Measurements from ENCODE around the gene HSD11B1. TPM values are rescaled to one million over a fixed set of nuclear protein-coding genes. Genes with fewer than 3 reads are reported as not detected.

Gene HSD11B1
- total RNA-seq, 4 donors from 2014 or later, result 37.1 to 166 (median 55.9) TPM

- no peak overlapping the region for H3K4me3 ChIP-seq (ENCODE audit: low read depth, poor library complexity, severe bottlenecking)
- no peak for DNase-seq (ENCODE audit: low spot score in 2 of 2)
- intact Hi-C loops (cut with DNase I; ENCODE audit: low total_unique reads), result no loop called here
- TF ChIP-seq CTCF (IDR thresholded peaks at IDR 0.05), result no peak
- TF ChIP-seq POLR2A (IDR thresholded peaks at IDR 0.05), result no peak
- WGBS, 2 donors, result 67 to 78% methylated on average over 4 of the region's 4 CpGs
Measured at GRCh38 chr1:209685821-209686220, 18.8 kb upstream of the HSD11B1 start.

- TF ChIP-seq CTCF (IDR thresholded peaks at IDR 0.05), result no peak
- TF ChIP-seq POLR2A (IDR thresholded peaks at IDR 0.05), result no peak
- intact Hi-C loops (cut with DNase I; ENCODE audit: low total_unique reads), result no loop called here
- no peak overlapping the region for H3K4me3 ChIP-seq (ENCODE audit: low read depth, poor library complexity, severe bottlenecking)
- no peak for DNase-seq (ENCODE audit: low spot score in 2 of 2)
- 61 to 63% methylated on average over 4 of the region's 4 CpGs for WGBS, 2 donors
Measured at GRCh38 chr1:209686322-209686721, 18.3 kb upstream of the HSD11B1 start.

GRCh38 chr1:209688746-209689234 is 15.9 kb upstream of the HSD11B1 start:
- 76 to 82% methylated on average over 1 of the region's 1 CpG for WGBS, 2 donors
- no peak overlapping the region for H3K4me3 ChIP-seq (ENCODE audit: low read depth, poor library complexity, severe bottlenecking)
- TF ChIP-seq CTCF (IDR thresholded peaks at IDR 0.05) (no peak), POLR2A (IDR thresholded peaks at IDR 0.05) (no peak)
- intact Hi-C loops (cut with DNase I; ENCODE audit: low total_unique reads), result no loop called here
- DNase-seq (ENCODE audit: low spot score in 2 of 2), result no peak

GRCh38 chr1:209689477-209689876 is 15.2 kb upstream of the HSD11B1 start:
- TF ChIP-seq CTCF (IDR thresholded peaks at IDR 0.05), result no peak
- no peak for TF ChIP-seq POLR2A (IDR thresholded peaks at IDR 0.05)
- intact Hi-C loops (cut with DNase I; ENCODE audit: low total_unique reads), result no loop called here
- no peak overlapping the region for H3K4me3 ChIP-seq (ENCODE audit: low read depth, poor library complexity, severe bottlenecking)
- 56 to 58% methylated on average over 4 of the region's 4 CpGs for WGBS, 2 donors
- no peak for DNase-seq (ENCODE audit: low spot score in 2 of 2)

- intact Hi-C loops (cut with DNase I; ENCODE audit: low total_unique reads), result loop anchor here (5.0 to 10.0 kb wide), 3 partner anchors 54 to 119 kb away; no protein-coding TSS in a partner anchor
- DNase-seq (ENCODE audit: low spot score in 2 of 2), result no peak
- no peak overlapping the region for H3K4me3 ChIP-seq (ENCODE audit: low read depth, poor library complexity, severe bottlenecking)
- TF ChIP-seq POLR2A (IDR thresholded peaks at IDR 0.05) (no peak), CTCF (IDR thresholded peaks at IDR 0.05) (no peak)
- WGBS, 2 donors, result 73% methylated on average over 3 of the region's 3 CpGs
Measured at GRCh38 chr1:209691237-209691636, 13.4 kb upstream of the HSD11B1 start.

GRCh38 chr1:209692296-209692695 is 12.3 kb upstream of the HSD11B1 start:
- TF ChIP-seq POLR2A (IDR thresholded peaks at IDR 0.05) (no peak), CTCF (IDR thresholded peaks at IDR 0.05) (no peak)
- DNase-seq (ENCODE audit: low spot score in 2 of 2), result no peak
- intact Hi-C loops (cut with DNase I; ENCODE audit: low total_unique reads), result loop anchor here (5.0 to 10.0 kb wide), 3 partner anchors 53 to 120 kb away; no protein-coding TSS in a partner anchor
- H3K4me3 ChIP-seq (ENCODE audit: low read depth, poor library complexity, severe bottlenecking), result no peak overlapping the region
- 49 to 52% methylated on average over 4 of the region's 4 CpGs for WGBS, 2 donors

Data from lower leg skin (tissue), 4 donors.